G401.6 (cell line): ENCODE measurements around the gene RCN2.
"Not testable (repeated sequence)": the region's sequence is repeated elsewhere in the genome, so short reads cannot be mapped to it uniquely, and the experiment has no call there.

Source experiments
- FAIRE-seq: peaks from 2 replicates; lab custom pipeline; 2012; peaks lifted over from hg19 to GRCh38; lab: Jason Lieb, UNC

RCN2 gene

GRCh38 chr15:76932135-76932966 lies 802 bp downstream of the RCN2 start:
- FAIRE-seq: no peak

- FAIRE-seq: no peak
Observed at GRCh38 chr15:76935620-76936019, 4.1 kb downstream of the RCN2 start.

- no peak for FAIRE-seq
Observed at GRCh38 chr15:76936671-76937070, 5.1 kb downstream of the RCN2 start.

GRCh38 chr15:76938752-76939151 lies 7.2 kb downstream of the RCN2 start:
- FAIRE-seq: no peak

- peak; percentile 33 for FAIRE-seq
Observed at GRCh38 chr15:76939715-76940114, 8.2 kb downstream of the RCN2 start.

- no peak for FAIRE-seq
Observed at GRCh38 chr15:76941636-76942035, 10.1 kb downstream of the RCN2 start.

GRCh38 chr15:76942331-76942730 lies 10.8 kb downstream of the RCN2 start:
- no peak for FAIRE-seq

GRCh38 chr15:76945494-76946093 lies 14.0 kb downstream of the RCN2 start:
- no peak for FAIRE-seq

GRCh38 chr15:76947454-76947853 lies 15.9 kb downstream of the RCN2 start:
- no peak for FAIRE-seq

GRCh38 chr15:76951220-76951619 lies 19.7 kb downstream of the RCN2 start:
- no peak for FAIRE-seq

GRCh38 chr15:76953913-76954312 lies 22.4 kb downstream of the RCN2 start:
- FAIRE-seq: no peak

- no peak for FAIRE-seq
Observed at GRCh38 chr15:76954744-76955143, 23.2 kb downstream of the RCN2 start.

GRCh38 chr15:76961268-76962011 lies 29.9 kb downstream of the RCN2 start:
- FAIRE-seq: no peak

GRCh38 chr15:76962337-76963013 lies 30.9 kb downstream of the RCN2 start:
- no peak for FAIRE-seq

- no peak for FAIRE-seq
Observed at GRCh38 chr15:76963596-76963995, 32.0 kb downstream of the RCN2 start.

- no peak for FAIRE-seq
Observed at GRCh38 chr15:76964157-76964556, 32.6 kb downstream of the RCN2 start.

GRCh38 chr15:76966051-76966450 lies 34.5 kb downstream of the RCN2 start:
- FAIRE-seq: not testable (repeated sequence)

- no peak for FAIRE-seq
Observed at GRCh38 chr15:76967067-76967466, 35.5 kb downstream of the RCN2 start.

- no peak for FAIRE-seq
Observed at GRCh38 chr15:76968306-76968705, 36.8 kb downstream of the RCN2 start.

GRCh38 chr15:76972389-76973361 lies 41.1 kb downstream of the RCN2 start:
- FAIRE-seq: no peak

GRCh38 chr15:76973362-76973743 lies 41.8 kb downstream of the RCN2 start:
- FAIRE-seq: no peak
